Peyer's patch (tissue), 4 donors: ENCODE measurements around the gene PTGER3. TPM values are rescaled to one million over a fixed set of nuclear protein-coding genes. Genes with fewer than 3 reads are reported as not detected.
"Not testable (repeated sequence)": the region's sequence is repeated elsewhere in the genome, so short reads cannot be mapped to it uniquely, and the experiment has no call there.

Experiments
- DNase-seq, 3 donors: peaks; one replicate each; pipeline ENCODE4 v3.0.0-alpha.2; 2017 to 2019
- H3K27ac ChIP-seq, 4 donors: fragments of 200-600 bp; sonication (generic); one replicate each; pipeline ENCODE4 v1.5.1; 2016 to 2019
- H3K27me3 ChIP-seq, 2 donors: fragments of 200-600 bp; sonication (generic); one replicate each; pipeline ENCODE4 v1.5.1; 2019
- H3K36me3 ChIP-seq, 3 donors: fragments of 200-600 bp; sonication (generic); one replicate each; pipeline ENCODE4 v1.5.1; 2016 to 2019
- H3K4me1 ChIP-seq, 4 donors: fragments of 200-600 bp; sonication (generic); one replicate each; pipeline ENCODE4 v1.5.1; 2016 to 2019
- H3K4me3 ChIP-seq, 4 donors: fragments of 200-600 bp; sonication (generic); 1 replicate in 3 of 4; 2 replicates in 1 of 4; pipeline ENCODE4 v1.5.1; 2016 to 2019; ENCODE audit warnings: mild to moderate bottlenecking in 1 of 4
- H3K9me3 ChIP-seq, 4 donors: fragments of 200-600 bp; sonication (generic); one replicate each; pipeline ENCODE4 v1.5.1; 2016 to 2019; ENCODE audit warnings: mild to moderate bottlenecking in 1 of 4
- POLR2A ChIP-seq, 2 donors: fragments of 450-650 bp; IDR thresholded peaks; one replicate each; pipeline ENCODE4 v1.5.1; 2017; ENCODE audit warnings: antibody characterized with exemption in 2 of 2, mild to moderate bottlenecking in 2 of 2, moderate library complexity in 2 of 2
- total RNA-seq, 4 donors: library from RNA; depleted of rRNA; stranded (reverse); fragments of >200 nt; gene quantifications; one replicate each; pipeline ENCODE4 v1.1.0, GENCODE V29; 2016
- TF ChIP-seq, protein P1 (sequence below), 6 experiments: fragments of 450-650 bp in 4 of 6; fragments of 200-600 bp in 2 of 6; sonication (generic) in 1 of 6; IDR thresholded peaks; one replicate each; pipeline ENCODE4 v1.5.1; 2017 to 2019; ENCODE audit warnings: antibody characterized with exemption in 6 of 6, mild to moderate bottlenecking in 3 of 6, moderate library complexity in 1 of 6

Gene PTGER3
- total RNA-seq, 4 donors from 2014 or later = 1.4 to 9.1 (median 2.5) TPM

DNA sequence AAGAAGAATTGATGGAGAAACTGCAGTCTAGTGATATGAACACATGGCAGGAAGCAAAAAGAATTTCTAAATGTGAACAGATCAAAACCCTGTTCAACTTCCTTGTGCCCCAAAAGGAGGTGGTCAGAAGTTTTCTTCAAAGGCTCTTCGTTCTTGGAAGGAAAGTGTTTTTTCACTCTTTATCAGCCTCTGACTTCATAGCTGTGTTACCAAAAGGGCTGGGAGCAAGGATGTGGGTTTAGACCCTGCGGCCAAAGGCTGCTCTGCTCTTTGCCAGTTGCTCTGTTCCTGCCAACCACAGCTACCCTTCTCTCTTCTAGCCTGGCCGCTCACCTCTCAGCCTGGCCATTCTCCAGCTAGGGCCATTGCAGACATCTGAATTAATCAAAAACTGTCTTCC is 53.8 kb downstream of the PTGER3 start:
- DNase-seq = no peak
- Histone ChIP-seq H3K27ac (no peak overlapping the region), H3K36me3 (no peaks in the 10 kb centered on the region), H3K9me3 (no peaks in the 10 kb centered on the region), H3K4me1 (no peaks in the 10 kb centered on the region), H3K27me3 (no peaks in the 10 kb centered on the region), H3K4me3 (no peak overlapping the region)
- no peak for TF ChIP-seq POLR2A (IDR thresholded peaks at IDR 0.05)
- TF ChIP-seq, protein P1, sequence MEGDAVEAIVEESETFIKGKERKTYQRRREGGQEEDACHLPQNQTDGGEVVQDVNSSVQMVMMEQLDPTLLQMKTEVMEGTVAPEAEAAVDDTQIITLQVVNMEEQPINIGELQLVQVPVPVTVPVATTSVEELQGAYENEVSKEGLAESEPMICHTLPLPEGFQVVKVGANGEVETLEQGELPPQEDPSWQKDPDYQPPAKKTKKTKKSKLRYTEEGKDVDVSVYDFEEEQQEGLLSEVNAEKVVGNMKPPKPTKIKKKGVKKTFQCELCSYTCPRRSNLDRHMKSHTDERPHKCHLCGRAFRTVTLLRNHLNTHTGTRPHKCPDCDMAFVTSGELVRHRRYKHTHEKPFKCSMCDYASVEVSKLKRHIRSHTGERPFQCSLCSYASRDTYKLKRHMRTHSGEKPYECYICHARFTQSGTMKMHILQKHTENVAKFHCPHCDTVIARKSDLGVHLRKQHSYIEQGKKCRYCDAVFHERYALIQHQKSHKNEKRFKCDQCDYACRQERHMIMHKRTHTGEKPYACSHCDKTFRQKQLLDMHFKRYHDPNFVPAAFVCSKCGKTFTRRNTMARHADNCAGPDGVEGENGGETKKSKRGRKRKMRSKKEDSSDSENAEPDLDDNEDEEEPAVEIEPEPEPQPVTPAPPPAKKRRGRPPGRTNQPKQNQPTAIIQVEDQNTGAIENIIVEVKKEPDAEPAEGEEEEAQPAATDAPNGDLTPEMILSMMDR (IDR thresholded peaks at IDR 0.05) = no peak

DNA sequence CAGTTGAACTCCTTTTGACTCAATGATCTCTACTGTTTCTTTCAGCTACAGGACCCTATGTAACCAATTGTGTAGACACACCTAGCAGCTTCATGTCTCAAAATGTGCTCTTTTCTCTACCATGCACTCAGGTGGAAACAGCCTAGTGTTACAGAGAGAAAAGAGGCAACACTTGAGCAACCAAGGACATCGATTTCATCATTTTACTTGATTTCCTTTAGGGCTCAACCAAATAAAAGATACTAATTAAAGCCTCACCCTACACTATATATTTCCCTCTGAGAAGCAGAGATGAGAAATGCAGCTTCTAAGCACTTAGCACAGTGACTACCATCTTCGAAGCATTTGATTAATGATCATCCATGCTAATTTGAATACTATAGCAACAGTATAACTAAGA is 55.1 kb downstream of the PTGER3 start:
- Histone ChIP-seq H3K9me3 (no peaks in the 10 kb centered on the region), H3K36me3 (no peaks in the 10 kb centered on the region), H3K4me3 (no peak overlapping the region), H3K27ac (no peak overlapping the region), H3K4me1 (no peaks in the 10 kb centered on the region), H3K27me3 (no peaks in the 10 kb centered on the region)
- DNase-seq = no peak
- no peak for TF ChIP-seq POLR2A (IDR thresholded peaks at IDR 0.05)
- TF ChIP-seq, protein P1 (IDR thresholded peaks at IDR 0.05) = no peak

DNA sequence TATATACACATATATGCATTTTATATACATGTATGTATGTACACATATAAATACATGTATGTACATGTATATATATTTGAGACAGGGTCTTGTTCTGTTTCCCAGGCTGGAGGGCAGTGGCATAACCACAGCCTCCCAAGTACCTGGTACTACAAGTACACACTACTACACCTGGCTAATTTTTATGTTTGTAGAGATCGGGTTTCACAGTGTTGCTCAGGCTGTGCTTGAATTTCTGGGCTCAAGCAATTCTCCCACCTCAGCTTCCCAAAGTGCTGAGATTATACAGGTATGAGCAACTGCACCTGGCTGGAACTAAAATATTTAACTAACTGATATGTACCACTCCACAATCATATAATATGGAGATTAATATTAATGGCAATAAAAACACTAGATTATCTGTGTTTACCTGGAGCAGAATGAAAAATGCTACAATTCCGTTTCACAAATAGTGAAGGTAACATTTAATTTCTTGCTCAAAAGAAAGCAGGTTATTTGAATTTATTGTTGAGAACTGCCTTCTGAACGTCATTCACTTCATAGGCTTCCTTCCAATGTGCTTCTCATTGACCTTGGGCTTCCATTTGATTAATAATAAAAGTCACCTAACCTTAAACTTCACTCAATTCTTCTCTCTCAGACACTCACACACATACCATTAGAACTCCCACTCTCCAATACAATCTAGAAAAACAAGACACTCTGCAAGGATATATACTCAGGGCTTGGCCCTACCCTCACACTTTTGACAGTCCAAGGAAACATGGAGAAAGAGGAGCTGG is 57.0 kb downstream of the PTGER3 start:
- no peaks in the 10 kb centered on the region for H3K4me1 ChIP-seq
- DNase-seq = no peak
- H3K4me3 ChIP-seq = no peak overlapping the region
- no peak overlapping the region for H3K27ac ChIP-seq
- no peak for TF ChIP-seq POLR2A (IDR thresholded peaks at IDR 0.05)
- TF ChIP-seq, protein P1 (IDR thresholded peaks at IDR 0.05) = no peak
- H3K27me3 ChIP-seq = no peaks in the 10 kb centered on the region
- no peaks in the 10 kb centered on the region for H3K9me3 ChIP-seq
- no peaks in the 10 kb centered on the region for H3K36me3 ChIP-seq

DNA sequence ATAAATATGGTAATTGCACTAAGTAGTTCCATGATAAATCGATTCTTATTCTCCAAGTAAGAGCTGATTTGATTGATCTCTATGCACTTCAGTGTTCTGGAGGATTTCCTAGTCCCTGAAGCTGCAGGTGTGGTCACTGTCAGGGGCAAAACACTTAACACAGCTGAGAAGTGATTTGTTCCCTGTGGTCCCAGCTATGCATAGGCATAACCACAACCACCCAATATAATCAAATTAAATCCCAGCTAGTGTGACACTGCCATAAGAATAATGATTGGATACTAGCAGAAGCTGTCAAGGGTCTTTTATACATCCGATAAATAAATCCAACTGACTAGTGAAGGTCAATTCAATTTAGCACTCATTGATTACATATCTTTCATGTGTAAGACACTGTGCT is 60.1 kb downstream of the PTGER3 start:
- no peak overlapping the region for H3K4me3 ChIP-seq
- no peaks in the 10 kb centered on the region for H3K36me3 ChIP-seq
- TF ChIP-seq POLR2A (IDR thresholded peaks at IDR 0.05) = no peak
- TF ChIP-seq, protein P1 (IDR thresholded peaks at IDR 0.05) = no peak
- no peaks in the 10 kb centered on the region for H3K27me3 ChIP-seq
- no peak for DNase-seq
- no peaks in the 10 kb centered on the region for H3K4me1 ChIP-seq
- H3K9me3 ChIP-seq = no peaks in the 10 kb centered on the region
- H3K27ac ChIP-seq = no peak overlapping the region

DNA sequence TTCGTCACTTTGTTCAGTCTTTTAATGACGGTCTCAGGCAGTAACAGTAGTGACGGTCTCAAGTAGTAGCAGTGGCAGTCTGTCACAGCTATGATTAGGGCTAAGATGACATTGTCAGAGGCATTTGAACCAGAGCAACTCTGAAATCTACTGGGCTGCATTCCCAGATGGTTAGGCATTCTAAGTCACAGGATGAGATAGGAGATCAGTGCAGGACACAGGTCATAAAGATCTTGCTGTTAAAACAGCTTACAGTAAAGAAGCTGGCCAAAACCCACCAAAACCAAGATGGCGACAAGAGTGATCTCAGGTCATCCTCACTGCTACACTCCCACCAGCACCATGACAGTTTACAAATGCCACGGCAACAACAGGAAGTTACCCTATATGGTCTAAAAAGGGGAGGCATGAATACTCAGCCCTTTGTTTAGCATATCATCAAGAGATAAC is 61.8 kb downstream of the PTGER3 start:
- DNase-seq, H3K4me1 ChIP-seq, H3K27me3 ChIP-seq, H3K9me3 ChIP-seq, H3K27ac ChIP-seq, H3K4me3 ChIP-seq, H3K36me3 ChIP-seq: not testable (repeated sequence)

DNA sequence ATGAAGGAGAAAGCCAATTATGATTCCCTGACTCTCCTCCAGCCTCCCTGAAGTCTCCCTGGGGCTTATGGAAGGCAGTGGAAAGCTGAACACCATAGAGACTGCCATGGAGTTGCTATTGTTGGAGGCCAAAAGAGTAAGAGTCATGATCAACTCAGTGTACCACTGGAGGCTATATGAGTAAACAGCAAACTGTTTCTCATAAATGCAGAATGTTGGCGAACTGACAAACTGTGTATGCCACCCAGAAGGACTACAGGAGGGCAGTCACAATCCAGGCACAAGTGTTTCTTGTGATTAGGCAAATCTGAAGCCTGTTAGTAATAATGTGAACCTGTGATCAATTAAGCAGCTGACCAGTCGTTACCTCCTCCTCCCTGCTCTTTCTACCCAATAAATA is 62.3 kb downstream of the PTGER3 start:
- H3K4me1 ChIP-seq, H3K4me3 ChIP-seq, H3K27me3 ChIP-seq, H3K9me3 ChIP-seq, DNase-seq, H3K36me3 ChIP-seq, H3K27ac ChIP-seq: not testable (repeated sequence)

DNA sequence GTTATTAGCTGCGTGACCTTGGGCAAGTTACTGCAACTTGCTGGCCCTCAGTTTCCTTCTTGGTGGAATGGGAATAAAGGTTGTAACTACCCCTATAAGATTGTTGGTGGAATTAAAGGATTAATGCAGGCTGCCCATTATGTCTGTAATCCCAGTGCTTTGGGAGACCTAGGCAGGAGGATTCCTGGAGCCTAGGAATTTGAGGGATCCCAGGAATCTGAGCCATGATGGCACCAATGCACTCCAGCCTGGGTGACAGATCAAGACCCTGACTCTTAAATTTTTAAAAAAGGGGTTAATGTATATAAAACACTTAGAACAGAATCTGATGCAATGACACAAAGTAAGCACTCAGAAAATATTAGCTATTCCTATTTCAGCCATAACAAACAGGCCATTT is 67.3 kb downstream of the PTGER3 start:
- H3K27me3 ChIP-seq = peaks cover 0 to 4% of the 10 kb centered on the region in 2 donors
- H3K27ac ChIP-seq = no peak overlapping the region
- H3K4me3 ChIP-seq = no peak overlapping the region
- no peaks in the 10 kb centered on the region for H3K36me3 ChIP-seq
- DNase-seq = no peak
- no peak for TF ChIP-seq POLR2A (IDR thresholded peaks at IDR 0.05)
- TF ChIP-seq, protein P1 (IDR thresholded peaks at IDR 0.05) = no peak
- no peaks in the 10 kb centered on the region for H3K9me3 ChIP-seq
- no peaks in the 10 kb centered on the region for H3K4me1 ChIP-seq
